Fibroblast of mammary gland (primary cell): ENCODE results near the gene CENPQ.

Experiments
- DNase-seq: peaks from one replicate; pipeline ENCODE4 v3.0.0-alpha.2; 2010; ENCODE audit warnings: low read depth
- H3K4me3 ChIP-seq: 2 replicates; pipeline ENCODE4 v1.5.1; 2011; ENCODE audit warnings: low read depth, mild to moderate bottlenecking, low read length, moderate library complexity; ENCODE audit not compliant: control insufficient read depth
- CTCF ChIP-seq: conservative IDR thresholded peaks from 2 replicates; pipeline ENCODE4 v1.5.1; 2011; ENCODE audit warnings: low read depth, low read length, inconsistent platforms; ENCODE audit not compliant: control insufficient read depth, insufficient read depth

The CENPQ gene

GRCh38 chr6:49454787-49455709 is 8.1 kb upstream of the CENPQ start:
- no peak overlapping the region for H3K4me3 ChIP-seq
- DNase-seq = no peak
- TF ChIP-seq CTCF = no peak

GRCh38 chr6:49457771-49458170 is 5.4 kb upstream of the CENPQ start:
- no peak overlapping the region for H3K4me3 ChIP-seq
- DNase-seq = peak; percentile 16
- no peak for TF ChIP-seq CTCF

GRCh38 chr6:49462071-49462470 is 1.1 kb upstream of the CENPQ start:
- H3K4me3 ChIP-seq = peak overlapping the region; percentile 86
- DNase-seq = peak; percentile 61
- TF ChIP-seq CTCF = no peak

- peak; percentile 3 for DNase-seq
- H3K4me3 ChIP-seq = peak overlapping the region; percentile 86
- TF ChIP-seq CTCF = no peak
These were observed 607 bp upstream of the CENPQ start for GRCh38 chr6:49462599-49462926.

GRCh38 chr6:49463612-49463967 is 420 bp downstream of the CENPQ start:
- TF ChIP-seq CTCF = no peak
- no peak for DNase-seq
- H3K4me3 ChIP-seq = peak overlapping the region; percentile 86

GRCh38 chr6:49464691-49465090 is 1.5 kb downstream of the CENPQ start:
- TF ChIP-seq CTCF = no peak
- H3K4me3 ChIP-seq = peak overlapping the region; percentile 86
- peak; percentile 64 for DNase-seq
